ENCODE results near the gene RAI14.

RAI14 gene

GRCh38 chr5:34803974-34804732 is 148.0 kb downstream of the RAI14 start:
- H3K4me3 ChIP-seq (replicated peaks; ENCODE audit: low read depth, low read length) = no peak overlapping the region
- DNase-seq (ENCODE audit: extremely low read depth, low read depth) = no peak
- TF ChIP-seq CTCF (IDR thresholded peaks at IDR 0.05; ENCODE audit: low read depth, low read length, missing control alignments) = no peak

GRCh38 chr5:34804913-34805312 is 148.8 kb downstream of the RAI14 start:
- TF ChIP-seq CTCF (IDR thresholded peaks at IDR 0.05; ENCODE audit: low read depth, low read length, missing control alignments) = no peak
- no peak for DNase-seq (ENCODE audit: extremely low read depth, low read depth)
- no peak overlapping the region for H3K4me3 ChIP-seq (replicated peaks; ENCODE audit: low read depth, low read length)

- no peak for DNase-seq (ENCODE audit: extremely low read depth, low read depth)
- no peak overlapping the region for H3K4me3 ChIP-seq (replicated peaks; ENCODE audit: low read depth, low read length)
- TF ChIP-seq CTCF (IDR thresholded peaks at IDR 0.05; ENCODE audit: low read depth, low read length, missing control alignments) = no peak
Measured at GRCh38 chr5:34806532-34806931, 150.4 kb downstream of the RAI14 start.

GRCh38 chr5:34811706-34812105 is 155.6 kb downstream of the RAI14 start:
- no peak overlapping the region for H3K4me3 ChIP-seq (replicated peaks; ENCODE audit: low read depth, low read length)
- DNase-seq (ENCODE audit: extremely low read depth, low read depth) = no peak
- TF ChIP-seq CTCF (IDR thresholded peaks at IDR 0.05; ENCODE audit: low read depth, low read length, missing control alignments) = no peak

- H3K4me3 ChIP-seq (replicated peaks; ENCODE audit: low read depth, low read length) = no peak overlapping the region
- no peak for TF ChIP-seq CTCF (IDR thresholded peaks at IDR 0.05; ENCODE audit: low read depth, low read length, missing control alignments)
- no peak for DNase-seq (ENCODE audit: extremely low read depth, low read depth)
Measured at GRCh38 chr5:34813509-34813908, 157.4 kb downstream of the RAI14 start.

GRCh38 chr5:34817558-34818351 is 161.6 kb downstream of the RAI14 start:
- H3K4me3 ChIP-seq (replicated peaks; ENCODE audit: low read depth, low read length) = no peak overlapping the region
- DNase-seq (ENCODE audit: extremely low read depth, low read depth) = no peak
- TF ChIP-seq CTCF (IDR thresholded peaks at IDR 0.05; ENCODE audit: low read depth, low read length, missing control alignments) = no peak

All from HFF-Myc (cell line).